AML-193 (cell line): Measurements from ENCODE around the gene NPHP4.

Experiments used
- DNase-seq, 2 experiments: peaks; one replicate each; lab custom pipeline; 2025; lab: John Stamatoyannopoulos, UW

NPHP4 gene

GRCh38 chr1:5831600-5832335, 160.5 kb downstream of the NPHP4 start:
- DNase-seq: no peak

- DNase-seq: no peak
Observed at GRCh38 chr1:5830771-5831599, 161.2 kb downstream of the NPHP4 start.

- DNase-seq: no peak
Observed at GRCh38 chr1:5829414-5829813, 162.8 kb downstream of the NPHP4 start.

- no peak for DNase-seq
Observed at GRCh38 chr1:5828308-5828935, 163.8 kb downstream of the NPHP4 start.

- DNase-seq: no peak
Observed at GRCh38 chr1:5827516-5827915, 164.7 kb downstream of the NPHP4 start.

GRCh38 chr1:5826601-5827000, 165.6 kb downstream of the NPHP4 start:
- no peak for DNase-seq

GRCh38 chr1:5822726-5823125, 169.5 kb downstream of the NPHP4 start:
- no peak for DNase-seq

- no peak for DNase-seq
Observed at GRCh38 chr1:5822266-5822665, 170.0 kb downstream of the NPHP4 start.

GRCh38 chr1:5821540-5822176, 170.6 kb downstream of the NPHP4 start:
- no peak for DNase-seq

- no peak for DNase-seq
Observed at GRCh38 chr1:5820026-5820421, 172.2 kb downstream of the NPHP4 start.

- no peak for DNase-seq
Observed at GRCh38 chr1:5819391-5820025, 172.7 kb downstream of the NPHP4 start.

GRCh38 chr1:5818755-5819154, 173.5 kb downstream of the NPHP4 start:
- no peak for DNase-seq

GRCh38 chr1:5815716-5816115, 176.5 kb downstream of the NPHP4 start:
- DNase-seq: no peak

GRCh38 chr1:5815211-5815610, 177.0 kb downstream of the NPHP4 start:
- DNase-seq: no peak

GRCh38 chr1:5814046-5814619, 178.1 kb downstream of the NPHP4 start:
- DNase-seq: no peak

GRCh38 chr1:5813480-5813879, 178.7 kb downstream of the NPHP4 start:
- DNase-seq: no peak
